Neural crest cell (in vitro differentiated cells): ENCODE data around the gene RHOV. TPM values are rescaled to one million over a fixed set of nuclear protein-coding genes. Genes with fewer than 3 reads are reported as not detected.

Source experiments
- DNase-seq: peaks from one replicate; pipeline ENCODE4 v3.0.0; 2021; ENCODE audit warnings: low read depth, mixed read lengths, low spot score
- H3K27ac Mint-ChIP-seq: one replicate; pipeline ENCODE4 v1.8.0; 2021; ENCODE audit warnings: mild to moderate bottlenecking, mixed read lengths; ENCODE audit not compliant: unreplicated experiment
- H3K27me3 Mint-ChIP-seq: 2 replicates; pipeline ENCODE4 v1.8.0; 2021; ENCODE audit warnings: low read depth, mild to moderate bottlenecking, mixed read lengths
- H3K36me3 Mint-ChIP-seq: 2 replicates; pipeline ENCODE4 v1.8.0; 2021; ENCODE audit warnings: low read depth, mild to moderate bottlenecking, mixed read lengths
- H3K4me1 Mint-ChIP-seq: 2 replicates; pipeline ENCODE4 v1.8.0; 2021; ENCODE audit warnings: mixed read lengths
- H3K4me3 Mint-ChIP-seq: one replicate; pipeline ENCODE4 v1.8.0; 2021; ENCODE audit warnings: mild to moderate bottlenecking, mixed read lengths
- H3K9me3 Mint-ChIP-seq: 2 replicates; pipeline ENCODE4 v1.8.0; 2021; ENCODE audit warnings: mixed read lengths
- total RNA-seq: library from RNA; stranded (reverse); gene quantifications from 2 replicates; pipeline ENCODE4 v1.2.1, GENCODE V29; 2021
- TF ChIP-seq, protein P1 (sequence below): fragments of 200-600 bp; sonication (generic); conservative IDR thresholded peaks from 2 replicates; pipeline ENCODE4 v1.5.0; 2021; ENCODE audit warnings: antibody characterized with exemption, mild to moderate bottlenecking

The RHOV gene
- total RNA-seq, 1 donor from 2014 or later = 1.0 TPM

DNA sequence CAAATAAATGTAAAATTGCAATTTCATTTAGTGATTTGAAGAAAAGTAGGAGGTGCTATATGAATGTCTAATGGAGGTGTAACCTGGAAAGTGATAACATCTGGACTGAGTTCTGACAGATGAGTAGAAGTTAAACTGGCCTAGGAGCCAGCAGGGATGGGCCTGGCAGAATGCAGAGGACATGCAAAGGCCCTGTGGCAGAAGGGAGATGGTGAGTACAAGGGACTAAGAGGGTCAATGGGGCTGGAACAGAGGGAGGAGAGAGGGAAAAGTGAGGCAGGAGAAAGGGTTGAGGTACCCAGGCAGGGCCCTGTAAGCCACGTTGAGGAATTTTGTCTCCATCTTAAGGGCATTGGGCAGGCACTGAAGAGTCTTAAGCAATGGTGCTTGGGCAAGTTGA lies 42.2 kb downstream of the RHOV start:
- H3K27ac Mint-ChIP-seq = no peak overlapping the region
- TF ChIP-seq, protein P1, sequence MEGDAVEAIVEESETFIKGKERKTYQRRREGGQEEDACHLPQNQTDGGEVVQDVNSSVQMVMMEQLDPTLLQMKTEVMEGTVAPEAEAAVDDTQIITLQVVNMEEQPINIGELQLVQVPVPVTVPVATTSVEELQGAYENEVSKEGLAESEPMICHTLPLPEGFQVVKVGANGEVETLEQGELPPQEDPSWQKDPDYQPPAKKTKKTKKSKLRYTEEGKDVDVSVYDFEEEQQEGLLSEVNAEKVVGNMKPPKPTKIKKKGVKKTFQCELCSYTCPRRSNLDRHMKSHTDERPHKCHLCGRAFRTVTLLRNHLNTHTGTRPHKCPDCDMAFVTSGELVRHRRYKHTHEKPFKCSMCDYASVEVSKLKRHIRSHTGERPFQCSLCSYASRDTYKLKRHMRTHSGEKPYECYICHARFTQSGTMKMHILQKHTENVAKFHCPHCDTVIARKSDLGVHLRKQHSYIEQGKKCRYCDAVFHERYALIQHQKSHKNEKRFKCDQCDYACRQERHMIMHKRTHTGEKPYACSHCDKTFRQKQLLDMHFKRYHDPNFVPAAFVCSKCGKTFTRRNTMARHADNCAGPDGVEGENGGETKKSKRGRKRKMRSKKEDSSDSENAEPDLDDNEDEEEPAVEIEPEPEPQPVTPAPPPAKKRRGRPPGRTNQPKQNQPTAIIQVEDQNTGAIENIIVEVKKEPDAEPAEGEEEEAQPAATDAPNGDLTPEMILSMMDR = no peak

DNA sequence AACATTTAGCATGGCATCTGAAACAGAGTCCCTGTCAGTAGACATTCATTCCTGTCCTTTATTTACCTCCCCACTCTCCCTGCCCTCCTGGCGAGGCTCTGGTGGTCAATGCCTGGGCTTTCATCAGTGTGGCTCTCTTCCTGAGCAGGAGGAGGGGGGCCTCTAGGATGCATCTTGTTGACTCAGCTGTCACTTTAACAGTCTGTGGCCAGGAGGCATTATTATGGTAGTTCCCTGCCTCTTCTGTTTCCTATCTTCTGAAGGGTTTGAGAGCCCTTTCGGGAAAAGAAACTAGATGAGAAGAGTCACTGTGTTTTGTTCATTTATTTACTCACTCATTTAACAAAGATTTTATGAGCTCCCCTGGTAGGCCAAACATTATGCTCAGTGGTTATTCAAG lies 43.1 kb downstream of the RHOV start:
- Mint-ChIP-seq H3K36me3 (no peaks in the 10 kb centered on the region), H3K9me3 (no peaks in the 10 kb centered on the region), H3K4me1 (no peaks in the 10 kb centered on the region), H3K27ac (no peak overlapping the region), H3K27me3 (peaks cover 13% of the 10 kb centered on the region), H3K4me3 (no peak overlapping the region)
- TF ChIP-seq, protein P1 = no peak
- DNase-seq = no peak

More for the DNA sequence above, 42.2 kb downstream of the RHOV start:
- no peak for DNase-seq
- Mint-ChIP-seq H3K4me1 (no peaks in the 10 kb centered on the region), H3K4me3 (no peak overlapping the region), H3K27me3 (peaks cover 9% of the 10 kb centered on the region), H3K9me3 (no peaks in the 10 kb centered on the region), H3K36me3 (no peaks in the 10 kb centered on the region)

- H3K27ac Mint-ChIP-seq = no peak overlapping the region
- H3K4me1 Mint-ChIP-seq = no peaks in the 10 kb centered on the region
- H3K9me3 Mint-ChIP-seq = no peaks in the 10 kb centered on the region
- H3K4me3 Mint-ChIP-seq = no peak overlapping the region
- no peaks in the 10 kb centered on the region for H3K36me3 Mint-ChIP-seq
- no peak for DNase-seq
- TF ChIP-seq, protein P1 = no peak
- H3K27me3 Mint-ChIP-seq = peaks cover 13% of the 10 kb centered on the region
These were observed 44.9 kb downstream of the RHOV start for GRCh38 chr15:40829115-40829514.

DNA sequence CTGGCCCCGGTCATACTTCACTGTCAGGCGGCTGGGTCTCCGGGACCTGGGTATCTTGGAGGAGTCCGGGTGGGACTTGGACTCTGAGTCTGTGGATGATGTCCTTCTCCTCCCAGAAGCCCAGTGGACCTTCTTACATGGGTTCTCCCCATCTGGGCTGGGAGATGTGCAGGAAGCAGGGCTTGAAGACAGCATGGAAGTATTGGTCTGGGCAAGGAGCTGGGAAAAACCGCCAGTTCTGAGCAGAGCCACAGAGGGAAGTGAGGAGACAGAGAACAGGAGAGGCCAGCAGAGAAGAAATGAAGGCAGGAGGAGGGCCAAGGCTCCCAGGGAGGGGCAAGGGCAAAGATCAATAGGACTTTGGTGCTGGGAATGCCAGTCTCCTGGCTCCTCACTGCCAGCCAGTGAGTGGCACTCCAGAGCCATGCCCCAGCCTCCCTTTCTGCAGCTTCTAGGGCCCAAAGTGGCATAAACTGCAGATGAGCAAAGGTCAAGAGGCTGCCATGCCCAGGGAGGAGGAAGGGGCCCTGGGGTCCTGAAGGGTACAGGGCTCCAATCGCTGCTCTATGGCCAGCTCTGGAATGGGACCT lies 45.5 kb downstream of the RHOV start, which contains the start of gene PPP1R14D:
TSS of gene PPP1R14D (minus strand) at position 262 of the 590 bp plus-strand sequence. CDS start at position 195, 67 bp downstream.
- H3K4me1 Mint-ChIP-seq = no peaks in the 10 kb centered on the region
- TF ChIP-seq, protein P1 = no peak
- H3K9me3 Mint-ChIP-seq = no peaks in the 10 kb centered on the region
- peaks cover 13% of the 10 kb centered on the region for H3K27me3 Mint-ChIP-seq
- no peaks in the 10 kb centered on the region for H3K36me3 Mint-ChIP-seq
- H3K27ac Mint-ChIP-seq = no peak within 1 kb of the TSS
- DNase-seq = no peak
- no peak within 1 kb of the TSS for H3K4me3 Mint-ChIP-seq

GRCh38 chr15:40826423-40827075 lies 47.5 kb downstream of the RHOV start:
- Mint-ChIP-seq H3K27me3 (peaks cover 13% of the 10 kb centered on the region), H3K4me1 (no peaks in the 10 kb centered on the region), H3K9me3 (no peaks in the 10 kb centered on the region), H3K4me3 (no peak overlapping the region), H3K27ac (no peak overlapping the region), H3K36me3 (no peaks in the 10 kb centered on the region)
- TF ChIP-seq, protein P1 = no peak
- no peak for DNase-seq
